Ovary (tissue), 9 donors: ENCODE data around the gene CHTOP. TPM values are rescaled to one million over a fixed set of nuclear protein-coding genes. Genes with fewer than 3 reads are reported as not detected.

Source experiments
- DNase-seq, 5 donors: peaks; one replicate each; pipeline ENCODE4 v3.0.0-alpha.2; 2019 to 2020
- H3K27ac ChIP-seq, 2 donors: fragments of 200-600 bp; one replicate each; pipeline versions ENCODE4 v1.5.1 to v1.8.0; 2019 to 2022
- H3K27me3 ChIP-seq: fragments of 200-600 bp; one replicate; pipeline ENCODE4 v1.8.0; 2022
- H3K36me3 ChIP-seq: fragments of 200-600 bp; sonication (generic); one replicate; pipeline ENCODE4 v1.5.1; 2019
- H3K4me1 ChIP-seq: one replicate; pipeline ENCODE4 v1.8.1; 2013; ENCODE audit warnings: mild to moderate bottlenecking, moderate library complexity; ENCODE audit not compliant: insufficient read depth
- H3K4me3 ChIP-seq: fragments of 200-600 bp; sonication (generic); one replicate; pipeline ENCODE4 v1.5.1; 2017
- H3K9me3 ChIP-seq, 2 donors: fragments of 200-600 bp in 1 of 2; sonication (generic) in 1 of 2; one replicate each; pipeline versions ENCODE4 v1.5.1 to v1.8.1; 2013 to 2019; ENCODE audit warnings: mild to moderate bottlenecking in 1 of 2, moderate library complexity in 1 of 2
- EP300 ChIP-seq: sonication (generic); formaldehyde crosslinking; IDR thresholded peaks from one replicate; pipeline ENCODE4 v1.6.1; 2017; ENCODE audit warnings: antibody characterized with exemption
- POLR2A ChIP-seq: fragments of 450-650 bp; IDR thresholded peaks from one replicate; pipeline ENCODE4 v1.6.1; 2017; ENCODE audit warnings: antibody characterized with exemption, mild to moderate bottlenecking, moderate library complexity
- WGBS, 3 donors: extraction: QIAGEN DNeasy Blood & Tissue Kit in 1 of 3; methylation state at CpG; one replicate each; pipeline versions ENCODE4 v1.1.5 to v1.1.7; 2013 to 2017; 5-methylcytosine and 5-hydroxymethylcytosine counted together
- intact Hi-C, 4 donors: fragments of 100-400 bp; cut with DNase I; formaldehyde crosslinking; loops; one replicate each; pipeline versions ENCODE4 v1.11.0 to v1.15.1; 2022 to 2023
- polyA plus RNA-seq, 2 donors: library from polyadenylated mRNA; stranded (reverse); fragments of 200-250 nt in 1 of 2; fragments of 350-450 nt in 1 of 2; fragmentation: Illumina TruSeq in 1 of 2; extraction: RNeasy Lipid Tissue Mini Kit (QIAGEN cat#74804) in 1 of 2; gene quantifications; one replicate each; pipeline ENCODE4 v1.2.3, GENCODE V29; 2013 to 2014
- total RNA-seq, 7 donors: library from RNA; depleted of rRNA in 2 of 7; stranded (reverse); fragments of >200 nt in 2 of 7; fragmentation: NEBNext Ultra II Directional in 3 of 7; extraction: Animal tissue kit (Norgen Biotek cat#: 25700) in 3 of 7; gene quantifications; one replicate each; pipeline versions ENCODE4 v1.1.0 to v1.2.4, GENCODE V29; 2016 to 2023
- TF ChIP-seq, protein P1 (sequence below), 3 donors: fragments of 450-650 bp in 2 of 3; fragments of 200-600 bp in 1 of 3; IDR thresholded peaks; one replicate each; pipeline versions ENCODE4 v1.5.1 to v1.8.0; 2016 to 2022; ENCODE audit warnings: antibody characterized with exemption in 3 of 3, mild to moderate bottlenecking in 1 of 3
- donor health status: DM: no; HTN: no; CAD: no; lungs with moderate emphysema.
- donor health status: DM: no; HTN: no; CAD: no.
- donor health status: Bipolar disorder and iron deficiency.
- donor health status: DM: yes; HTN: yes; CAD: no.
- donor health status: DM: no; HTN: no; CAD: no.
- donor health status: DM: yes; HTN: yes; CAD: no.

Gene CHTOP
- total and polyA plus RNA-seq, 9 donors = 54.0 to 91.1 (median 72.9) TPM

DNA sequence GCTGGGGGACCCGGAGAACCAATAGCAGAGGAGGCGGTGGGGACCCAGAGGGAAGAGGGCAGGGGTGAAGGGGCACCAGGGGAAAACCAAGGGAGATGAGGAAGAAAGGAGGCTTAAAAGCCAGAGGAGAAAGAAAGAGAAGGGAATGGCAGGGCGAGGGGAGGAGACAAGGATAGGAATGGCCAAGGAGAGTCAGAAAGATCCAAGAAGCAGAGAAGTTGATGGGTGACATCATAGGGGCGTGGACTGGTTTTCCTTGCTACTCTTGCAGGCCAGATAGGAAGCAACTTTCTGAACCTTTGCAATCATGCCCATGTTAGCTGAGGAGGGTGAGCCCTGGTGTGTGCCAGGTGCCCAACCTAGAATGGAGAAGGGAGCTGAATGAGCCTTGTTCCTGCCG is 50.0 kb downstream of the CHTOP start:
- Histone ChIP-seq H3K4me1 (no peaks in the 10 kb centered on the region), H3K9me3 (no peaks in the 10 kb centered on the region), H3K27ac (no peak overlapping the region), H3K4me3 (no peak overlapping the region), H3K36me3 (no peaks in the 10 kb centered on the region), H3K27me3 (no peaks in the 10 kb centered on the region)
- 85 to 90% (median 88%) methylated on average over 5 of the region's 5 CpGs for WGBS, 3 donors
- TF ChIP-seq EP300 (no peak), POLR2A (no peak)
- no peak for DNase-seq
- intact Hi-C loops = loop anchor here in 2 of 4 donors (5.0 kb wide), 2 partner anchors 68 to 293 kb away; partner anchors contain the start of gene JTB (in 1 of the 2)

DNA sequence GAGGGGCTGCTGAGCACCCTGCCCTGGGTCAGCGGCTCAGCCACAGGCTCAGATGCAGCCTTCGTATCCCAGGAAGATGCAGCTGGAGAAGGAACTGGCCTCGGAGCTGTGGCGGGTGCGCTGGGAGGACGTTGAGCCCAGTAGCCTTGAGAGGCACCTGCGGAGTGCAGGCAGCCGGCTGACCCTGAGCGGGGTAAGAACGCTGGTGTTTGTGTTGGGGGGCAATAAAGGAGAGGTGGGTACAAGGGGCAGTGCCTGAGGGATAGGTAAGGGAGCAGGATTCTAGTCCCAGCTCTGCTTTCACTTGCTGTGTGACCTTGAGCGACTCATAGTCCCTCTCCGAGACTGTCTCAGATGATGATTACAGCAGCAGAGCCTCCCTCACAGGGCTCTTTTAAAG is 51.0 kb downstream of the CHTOP start:
- Histone ChIP-seq H3K27me3 (no peaks in the 10 kb centered on the region), H3K4me1 (no peaks in the 10 kb centered on the region), H3K9me3 (no peaks in the 10 kb centered on the region), H3K4me3 (no peak overlapping the region), H3K27ac (no peak overlapping the region), H3K36me3 (no peaks in the 10 kb centered on the region)
- no peak for DNase-seq
- no peak for TF ChIP-seq POLR2A
- TF ChIP-seq EP300 = no peak
- TF ChIP-seq, protein P1, sequence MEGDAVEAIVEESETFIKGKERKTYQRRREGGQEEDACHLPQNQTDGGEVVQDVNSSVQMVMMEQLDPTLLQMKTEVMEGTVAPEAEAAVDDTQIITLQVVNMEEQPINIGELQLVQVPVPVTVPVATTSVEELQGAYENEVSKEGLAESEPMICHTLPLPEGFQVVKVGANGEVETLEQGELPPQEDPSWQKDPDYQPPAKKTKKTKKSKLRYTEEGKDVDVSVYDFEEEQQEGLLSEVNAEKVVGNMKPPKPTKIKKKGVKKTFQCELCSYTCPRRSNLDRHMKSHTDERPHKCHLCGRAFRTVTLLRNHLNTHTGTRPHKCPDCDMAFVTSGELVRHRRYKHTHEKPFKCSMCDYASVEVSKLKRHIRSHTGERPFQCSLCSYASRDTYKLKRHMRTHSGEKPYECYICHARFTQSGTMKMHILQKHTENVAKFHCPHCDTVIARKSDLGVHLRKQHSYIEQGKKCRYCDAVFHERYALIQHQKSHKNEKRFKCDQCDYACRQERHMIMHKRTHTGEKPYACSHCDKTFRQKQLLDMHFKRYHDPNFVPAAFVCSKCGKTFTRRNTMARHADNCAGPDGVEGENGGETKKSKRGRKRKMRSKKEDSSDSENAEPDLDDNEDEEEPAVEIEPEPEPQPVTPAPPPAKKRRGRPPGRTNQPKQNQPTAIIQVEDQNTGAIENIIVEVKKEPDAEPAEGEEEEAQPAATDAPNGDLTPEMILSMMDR (IDR thresholded peaks at IDR 0.05) = no peak
- intact Hi-C loops = loop anchor here in 2 of 4 donors (5.0 kb wide), 2 partner anchors 67 to 292 kb away; partner anchors contain the start of gene JTB (in 1 of the 2)
- 62 to 70% (median 69%) methylated on average over 12 of the region's 12 CpGs for WGBS, 3 donors

DNA sequence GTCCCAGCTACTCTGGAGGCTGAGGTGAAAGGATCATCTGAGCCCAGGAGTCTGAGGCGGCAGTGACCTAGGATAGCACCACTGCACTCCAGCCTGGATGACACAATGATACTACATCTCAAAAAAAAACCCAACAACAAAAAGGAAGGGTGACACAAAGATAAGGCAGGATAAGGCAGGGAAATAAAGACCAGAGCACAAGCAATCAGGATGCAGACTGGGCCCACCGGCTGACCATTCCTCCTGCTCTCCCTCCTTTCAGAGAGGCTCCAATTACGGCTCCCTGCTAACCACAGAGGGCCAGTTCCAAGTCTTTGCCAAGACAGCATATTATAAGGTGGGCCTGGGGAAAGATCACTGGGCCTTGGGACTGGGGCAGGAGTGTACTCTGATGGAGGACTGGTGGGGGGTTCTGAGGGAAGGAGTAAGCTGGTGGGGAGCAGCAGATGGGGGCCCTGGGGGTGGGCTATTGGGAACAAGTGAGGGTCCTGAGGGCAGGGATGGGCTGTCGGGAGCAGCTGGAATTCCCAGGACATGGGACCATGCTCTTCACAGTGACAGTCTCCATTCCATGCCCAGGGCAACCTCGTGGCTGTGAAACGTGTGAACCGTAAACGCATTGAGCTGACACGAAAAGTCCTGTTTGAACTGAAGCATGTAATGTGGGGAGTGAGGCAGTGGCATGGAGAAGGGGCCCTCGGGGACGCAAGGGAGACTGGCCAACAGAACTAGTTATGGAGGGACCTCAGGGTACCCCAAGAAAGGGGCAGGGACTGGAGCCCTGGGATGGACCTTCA is 51.9 kb downstream of the CHTOP start:
- WGBS, 3 donors = 80 to 86% (median 83%) methylated on average over 11 of the region's 11 CpGs
- DNase-seq = no peak
- H3K4me1 ChIP-seq = no peaks in the 10 kb centered on the region
- no peaks in the 10 kb centered on the region for H3K27me3 ChIP-seq
- no peak overlapping the region for H3K27ac ChIP-seq
- TF ChIP-seq, protein P1 (IDR thresholded peaks at IDR 0.05) = no peak
- TF ChIP-seq EP300 (no peak), POLR2A (no peak)
- intact Hi-C loops = no loop called here
- H3K9me3 ChIP-seq = no peaks in the 10 kb centered on the region
- H3K36me3 ChIP-seq = no peaks in the 10 kb centered on the region
- H3K4me3 ChIP-seq = no peak overlapping the region

DNA sequence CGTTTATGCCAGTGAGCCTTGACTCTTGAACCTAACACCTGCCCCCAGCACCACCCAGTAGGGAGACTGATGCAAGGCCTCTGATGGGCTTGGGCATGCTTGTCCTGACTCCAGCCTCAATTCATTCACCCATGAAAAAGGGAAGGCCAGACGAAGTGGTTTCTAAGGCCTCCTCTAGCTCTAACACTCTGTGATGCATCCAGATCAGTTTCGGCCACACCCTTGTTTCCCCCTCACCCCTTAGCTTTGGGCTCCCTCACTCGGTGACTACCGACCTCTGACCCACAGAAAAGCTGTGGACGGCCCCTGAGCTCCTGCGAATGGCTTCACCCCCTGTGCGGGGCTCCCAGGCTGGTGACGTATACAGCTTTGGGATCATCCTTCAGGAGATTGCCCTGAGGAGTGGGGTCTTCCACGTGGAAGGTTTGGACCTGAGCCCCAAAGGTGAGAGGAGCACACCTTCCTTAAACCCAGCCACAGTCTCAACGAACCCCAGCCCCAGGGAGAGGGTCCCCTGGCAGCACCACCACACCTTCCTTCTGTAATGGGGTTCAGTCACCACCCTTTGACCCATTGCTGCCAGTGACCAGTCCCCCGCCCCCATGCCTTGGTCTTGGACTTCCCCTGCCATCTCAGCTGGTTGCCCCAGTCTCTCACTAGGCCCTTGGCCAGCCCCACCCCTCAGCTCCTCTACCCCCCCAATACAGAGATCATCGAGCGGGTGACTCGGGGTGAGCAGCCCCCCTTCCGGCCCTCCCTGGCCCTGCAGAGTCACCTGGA is 53.7 kb downstream of the CHTOP start:
- TF ChIP-seq, protein P1 (IDR thresholded peaks at IDR 0.05) = no peak
- TF ChIP-seq POLR2A = no peak
- TF ChIP-seq EP300 = no peak
- Histone ChIP-seq H3K9me3 (no peaks in the 10 kb centered on the region), H3K4me3 (no peak overlapping the region), H3K27me3 (no peaks in the 10 kb centered on the region), H3K27ac (no peak overlapping the region), H3K4me1 (no peaks in the 10 kb centered on the region), H3K36me3 (no peaks in the 10 kb centered on the region)
- no peak for DNase-seq
- WGBS, 3 donors = 84 to 91% (median 85%) methylated on average over 12 to 16 of the region's 16 CpGs
- intact Hi-C loops = no loop called here
